IPS-15b (cell line): Measurements from ENCODE around the gene CPD.

Experiments used
- H3K27me3 ChIP-seq: one replicate; pipeline ENCODE4 v1.6.1; 2013; ENCODE audit warnings: low read length; ENCODE audit not compliant: control insufficient read depth, insufficient read depth
- H3K36me3 ChIP-seq: one replicate; pipeline ENCODE4 v1.6.1; 2013; ENCODE audit warnings: low read length; ENCODE audit not compliant: control insufficient read depth, insufficient read depth
- H3K4me1 ChIP-seq: one replicate; pipeline ENCODE4 v1.6.1; 2013; ENCODE audit warnings: mild to moderate bottlenecking, low read length; ENCODE audit not compliant: control insufficient read depth, insufficient read depth
- H3K4me3 ChIP-seq: one replicate; pipeline ENCODE4 v1.5.1; 2013; ENCODE audit warnings: low read depth, low read length
- H3K9ac ChIP-seq: one replicate; pipeline ENCODE4 v1.6.1; 2013; ENCODE audit warnings: low read depth, mild to moderate bottlenecking, low read length
- H3K9me3 ChIP-seq: one replicate; pipeline ENCODE4 v1.6.1; 2013; ENCODE audit warnings: mild to moderate bottlenecking, low read length; ENCODE audit not compliant: control insufficient read depth, insufficient read depth

The CPD gene

DNA sequence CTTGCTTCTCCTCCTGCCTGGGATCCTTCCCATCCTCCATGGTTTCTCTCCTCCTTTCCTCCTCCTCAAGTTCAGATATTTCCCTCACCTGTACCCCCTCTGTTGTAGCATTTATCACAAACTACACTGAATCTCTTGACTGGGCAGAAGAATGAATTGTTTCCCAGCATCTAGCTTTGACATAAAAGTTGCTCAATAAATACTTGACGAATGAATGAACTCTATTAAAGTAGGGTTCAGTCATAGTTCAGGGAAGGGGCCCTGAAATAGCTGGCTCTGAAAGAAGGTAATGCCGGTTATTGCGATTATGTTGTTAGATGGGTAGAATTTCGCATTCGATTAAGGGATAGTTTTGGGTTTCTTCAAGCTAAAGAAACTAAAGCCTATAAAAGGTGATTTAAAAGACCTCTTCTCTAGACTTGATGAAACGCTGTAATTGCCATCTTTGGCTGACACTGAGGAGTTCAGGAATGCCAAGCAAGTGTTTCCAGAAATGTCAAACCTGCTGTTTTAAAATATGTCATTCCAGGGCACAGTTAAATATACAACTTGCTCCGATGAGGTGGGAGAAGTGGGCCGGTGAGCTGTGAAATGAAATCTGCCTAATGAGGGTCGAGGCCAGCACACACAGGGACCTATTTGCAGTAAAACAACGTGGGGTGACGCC is 1.0 kb upstream of the CPD start:
- Histone ChIP-seq H3K9me3 (no peaks in the 10 kb centered on the region), H3K9ac (no peak overlapping the region), H3K4me3 (peak overlapping the region; percentile 57), H3K36me3 (no peaks in the 10 kb centered on the region), H3K4me1 (peaks cover 1% of the 10 kb centered on the region), H3K27me3 (peaks cover 44% of the 10 kb centered on the region)

GRCh38 chr17:30378241-30378824 is 394 bp upstream of the CPD start:
- peaks cover 7% of the 10 kb centered on the region for H3K4me1 ChIP-seq
- H3K9ac ChIP-seq: no peak overlapping the region

GRCh38 chr17:30379303-30379902 is 676 bp downstream of the CPD start:
- Histone ChIP-seq H3K36me3 (no peaks in the 10 kb centered on the region), H3K4me1 (peaks cover 7% of the 10 kb centered on the region), H3K4me3 (peak overlapping the region; percentile 57), H3K9ac (peak overlapping the region; percentile 30), H3K9me3 (no peaks in the 10 kb centered on the region), H3K27me3 (peaks cover 44% of the 10 kb centered on the region)

More at GRCh38 chr17:30378241-30378824, 394 bp upstream of the CPD start:
- Histone ChIP-seq H3K9me3 (no peaks in the 10 kb centered on the region), H3K4me3 (peak overlapping the region; percentile 57), H3K27me3 (peaks cover 44% of the 10 kb centered on the region), H3K36me3 (no peaks in the 10 kb centered on the region)

DNA sequence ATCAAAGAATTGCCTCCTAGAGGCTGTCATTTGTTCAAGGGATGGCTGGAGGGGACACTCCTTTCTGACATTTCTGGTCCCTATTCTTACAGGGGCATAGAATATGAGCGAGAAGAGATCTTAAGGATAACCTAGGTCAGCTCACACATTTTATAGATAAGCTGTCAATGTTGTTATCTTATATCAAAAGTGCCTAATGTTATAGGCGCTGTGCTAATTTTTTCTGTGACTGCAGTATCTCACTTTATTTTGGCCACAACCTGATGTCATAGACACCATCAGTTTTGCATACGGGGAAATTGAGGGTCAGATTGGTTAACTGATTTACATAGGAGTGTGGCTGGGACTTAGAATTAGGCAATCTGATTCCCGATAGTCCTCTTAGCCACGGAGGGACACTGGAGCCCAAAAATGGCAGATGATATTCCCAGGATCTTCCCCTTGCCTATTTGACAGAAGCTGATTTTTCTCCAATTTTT is 1.2 kb downstream of the CPD start:
- Histone ChIP-seq H3K9me3 (no peaks in the 10 kb centered on the region), H3K4me1 (peaks cover 7% of the 10 kb centered on the region), H3K36me3 (no peaks in the 10 kb centered on the region), H3K9ac (no peak overlapping the region), H3K27me3 (peaks cover 44% of the 10 kb centered on the region), H3K4me3 (peak overlapping the region; percentile 57)

GRCh38 chr17:30380643-30381339 is 2.1 kb downstream of the CPD start:
- Histone ChIP-seq H3K36me3 (no peaks in the 10 kb centered on the region), H3K4me3 (peak overlapping the region; percentile 57), H3K9me3 (no peaks in the 10 kb centered on the region), H3K27me3 (peaks cover 43% of the 10 kb centered on the region), H3K9ac (no peak overlapping the region), H3K4me1 (peaks cover 7% of the 10 kb centered on the region)

GRCh38 chr17:30381340-30381659 is 2.6 kb downstream of the CPD start:
- H3K4me3 ChIP-seq: no peak overlapping the region

DNA sequence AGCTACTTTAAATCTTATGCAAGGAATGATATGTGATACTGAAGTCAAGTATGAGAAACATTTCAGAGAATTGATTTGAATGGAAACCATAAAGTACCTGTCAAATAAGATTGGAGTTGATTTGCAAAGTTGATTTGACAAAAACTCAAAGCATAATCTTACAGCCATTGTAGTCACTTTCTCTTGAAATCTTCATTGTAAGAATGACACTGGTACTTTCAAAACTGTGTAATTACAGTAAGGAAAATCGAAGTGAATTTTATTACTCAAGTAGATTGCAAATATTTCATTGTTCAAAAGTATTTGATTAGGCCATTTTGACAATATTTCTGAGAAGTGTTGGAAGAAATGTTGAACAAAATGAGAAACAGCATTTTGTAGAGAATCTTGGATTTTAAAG is 3.6 kb downstream of the CPD start:
- no peaks in the 10 kb centered on the region for H3K36me3 ChIP-seq
- H3K9me3 ChIP-seq: no peaks in the 10 kb centered on the region
- no peak overlapping the region for H3K9ac ChIP-seq
- H3K4me3 ChIP-seq: no peak overlapping the region
- H3K27me3 ChIP-seq: peaks cover 29% of the 10 kb centered on the region
- peaks cover 7% of the 10 kb centered on the region for H3K4me1 ChIP-seq

More at GRCh38 chr17:30381340-30381659, 2.6 kb downstream of the CPD start:
- H3K27me3 ChIP-seq: peaks cover 38% of the 10 kb centered on the region
- H3K9ac ChIP-seq: no peak overlapping the region
- no peaks in the 10 kb centered on the region for H3K36me3 ChIP-seq
- no peaks in the 10 kb centered on the region for H3K9me3 ChIP-seq
- H3K4me1 ChIP-seq: peaks cover 7% of the 10 kb centered on the region

- Histone ChIP-seq H3K9ac (no peak overlapping the region), H3K36me3 (peaks cover 6% of the 10 kb centered on the region), H3K4me1 (peaks cover 5% of the 10 kb centered on the region), H3K4me3 (peak overlapping the region; percentile 22), H3K27me3 (no peaks in the 10 kb centered on the region), H3K9me3 (no peaks in the 10 kb centered on the region)
These were observed 9.8 kb downstream of the CPD start for GRCh38 chr17:30388321-30389179.

GRCh38 chr17:30389756-30390300 is 11.1 kb downstream of the CPD start:
- Histone ChIP-seq H3K9ac (no peak overlapping the region), H3K9me3 (no peaks in the 10 kb centered on the region), H3K36me3 (peaks cover 6% of the 10 kb centered on the region), H3K27me3 (no peaks in the 10 kb centered on the region), H3K4me3 (no peak overlapping the region), H3K4me1 (peaks cover 5% of the 10 kb centered on the region)

GRCh38 chr17:30391534-30391933 is 12.8 kb downstream of the CPD start:
- Histone ChIP-seq H3K27me3 (no peaks in the 10 kb centered on the region), H3K4me3 (no peak overlapping the region), H3K36me3 (peaks cover 6% of the 10 kb centered on the region), H3K9me3 (no peaks in the 10 kb centered on the region), H3K4me1 (peaks cover 5% of the 10 kb centered on the region), H3K9ac (no peak overlapping the region)

DNA sequence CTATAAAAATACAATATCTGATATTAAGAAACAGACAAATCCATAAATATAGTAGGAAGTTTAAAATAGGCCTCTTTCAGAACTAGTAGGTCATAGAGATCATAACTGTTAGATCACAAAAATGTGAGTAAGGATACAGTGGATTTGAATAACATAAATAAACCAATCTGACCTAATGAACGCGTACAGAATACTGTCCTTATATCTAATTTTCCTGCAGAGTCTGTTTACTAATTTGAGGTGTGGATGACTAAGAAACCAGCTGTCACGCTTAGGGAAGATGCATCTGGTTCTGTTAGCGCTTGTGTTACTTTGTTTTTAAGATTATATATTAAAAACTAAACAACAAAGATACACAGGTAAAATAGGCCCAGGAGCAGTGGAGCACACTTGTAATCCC is 14.8 kb downstream of the CPD start:
- Histone ChIP-seq H3K9me3 (no peaks in the 10 kb centered on the region), H3K9ac (no peak overlapping the region), H3K4me1 (no peaks in the 10 kb centered on the region), H3K36me3 (no peaks in the 10 kb centered on the region), H3K27me3 (no peaks in the 10 kb centered on the region), H3K4me3 (no peak overlapping the region)
